Panc1 (cell line): ENCODE results near the gene CD4. TPM values are rescaled to one million over a fixed set of nuclear protein-coding genes. Genes with fewer than 3 reads are reported as not detected.

Experiments used
- ATAC-seq: fragments of 200-7000 bp; cut with Tn5 transposase; 2 replicates; pipeline ENCODE4 v1.9.1; 2020; ENCODE audit warnings: mild to moderate bottlenecking, moderate library complexity
- BruUV-seq: library from RNA; stranded (reverse); fragments of 400-500 nt; replicated peaks from 2 replicates; lab custom pipeline; 2021; lab: Mats Ljungman, UMichigan
- CTCF ChIA-PET: fragments of 300-600 bp; sonication (Branson Sonifier 250); formaldehyde crosslinking; loops from one replicate; lab custom pipeline; 2022; ENCODE audit warnings: antibody characterized with exemption; lab: Charles Lee
- POLR2A ChIA-PET: fragments of 300-600 bp; sonication (Branson Sonifier 250); formaldehyde crosslinking; loops from one replicate; lab custom pipeline; 2022; ENCODE audit warnings: antibody characterized with exemption; lab: Charles Lee
- DNase-seq: peaks from one replicate; pipeline ENCODE4 v3.0.0-alpha.2; 2010; ENCODE audit warnings: low read depth, low spot score
- H3K27ac ChIP-seq: 2 replicates; pipeline ENCODE4 v1.5.1; 2011; ENCODE audit warnings: mild to moderate bottlenecking, low read length, inconsistent platforms
- H3K27me3 ChIP-seq: fragments of 200-500 bp; sonication (Bioruptor generic); 2 replicates; pipeline ENCODE4 v1.6.0; 2014; ENCODE audit warnings: low read length, inconsistent platforms; ENCODE audit not compliant: control insufficient read depth, insufficient read depth
- H3K36me3 ChIP-seq: fragments of 200-500 bp; sonication (Bioruptor generic); 2 replicates; pipeline ENCODE4 v1.5.1; 2014; ENCODE audit warnings: inconsistent platforms, mild to moderate bottlenecking, low read length, moderate library complexity; ENCODE audit not compliant: control insufficient read depth, insufficient read depth
- H3K4me1 ChIP-seq: 2 replicates; pipeline ENCODE4 v1.5.1; 2011; ENCODE audit warnings: inconsistent platforms, mild to moderate bottlenecking, low read length, moderate library complexity; ENCODE audit not compliant: control insufficient read depth, insufficient read depth
- H3K4me3 ChIP-seq, 2 experiments: 2 replicates each; pipeline ENCODE4 v1.5.1; 2011 to 2012; ENCODE audit warnings: low read depth in 2 of 2, low read length in 2 of 2, mild to moderate bottlenecking in 2 of 2, inconsistent platforms in 1 of 2, moderate library complexity in 1 of 2
- H3K9me3 ChIP-seq: fragments of 200-500 bp; sonication (Bioruptor generic); 2 replicates; pipeline ENCODE4 v1.5.1; 2014; ENCODE audit warnings: low read depth, mild to moderate bottlenecking, inconsistent platforms, low read length, moderate library complexity; ENCODE audit not compliant: control insufficient read depth, insufficient read depth
- CTCF ChIP-seq: fragments of 450-650 bp; IDR thresholded peaks from 2 replicates; pipeline ENCODE4 v1.5.1; 2017; ENCODE audit warnings: mild to moderate bottlenecking
- POLR2AphosphoS5 ChIP-seq: IDR thresholded peaks from 2 replicates; pipeline ENCODE4 v1.6.1; 2012; ENCODE audit warnings: mild to moderate bottlenecking, low read depth, low read length, moderate library complexity
- REST ChIP-seq, 2 experiments: IDR thresholded peaks; 2 replicates each; pipeline ENCODE4 v1.6.1; 2011 to 2012; ENCODE audit warnings: low read depth in 2 of 2, control low read depth in 1 of 2, low read length in 1 of 2, mild to moderate bottlenecking in 1 of 2, moderate library complexity in 1 of 2; ENCODE audit not compliant: insufficient read depth in 1 of 2
- SIN3A ChIP-seq: IDR thresholded peaks from 2 replicates; pipeline ENCODE4 v1.6.1; 2012; ENCODE audit warnings: low read depth, mild to moderate bottlenecking, low read length, moderate library complexity, borderline replicate concordance; ENCODE audit not compliant: insufficient read depth
- TCF7L2 ChIP-seq: IDR thresholded peaks from 2 replicates; pipeline ENCODE4 v1.6.1; 2011; ENCODE audit warnings: mild to moderate bottlenecking, low read depth, low read length, inconsistent platforms
- in situ Hi-C: cut with HindIII; loops from 2 replicates; pipeline ENCODE4 v1.10.0; 2016; ENCODE audit warnings: low sequenced_read_pairs, low pct_unique_long_range_greater_than_20kb
- intact Hi-C: fragments of 100-400 bp; cut with micrococcal nuclease; formaldehyde crosslinking; loops from one replicate; pipeline ENCODE4 v1.10.0; 2022; ENCODE audit not compliant: unreplicated experiment
- total RNA-seq: library from RNA; stranded (reverse); gene quantifications from one replicate; pipeline ENCODE4 v1.2.1, GENCODE V29; 2021; ENCODE audit not compliant: unreplicated experiment

The CD4 gene
- total RNA-seq, 1 experiment from 2014 or later, result 0.23 TPM

GRCh38 chr12:6791931-6792520 lies 2.7 kb downstream of the CD4 start:
- POLR2A ChIA-PET, result no interaction called here

More at GRCh38 chr12:6791931-6792520, 2.7 kb downstream of the CD4 start:
- no peak for TF ChIP-seq CTCF
- no peak for TF ChIP-seq POLR2AphosphoS5
- TF ChIP-seq REST (IDR thresholded peaks at IDR 0.05; ENCODE audit: insufficient read depth in 1 of 2, low read depth in 2 of 2, low read length in 1 of 2), result no peak
- no peak for TF ChIP-seq SIN3A
- TF ChIP-seq TCF7L2, result no peak
- Histone ChIP-seq H3K27ac (no peak overlapping the region), H3K4me3 (no peak overlapping the region), H3K4me1 (no peaks in the 10 kb centered on the region), H3K27me3 (no peaks in the 10 kb centered on the region), H3K9me3 (no peaks in the 10 kb centered on the region), H3K36me3 (no peaks in the 10 kb centered on the region)
- CTCF ChIA-PET, result interaction anchor here (0.6 kb wide), 1 partner anchor 163 kb away, joined by 9 read pairs; no protein-coding TSS in a partner anchor
- no peak for DNase-seq
- in situ Hi-C loops (no loop called here), intact Hi-C loops (no loop called here)
- no peak for ATAC-seq
- no TSS peak for BruUV-seq
